Thymus (tissue), 11 donors: ENCODE results near the gene ALDH2. TPM values are rescaled to one million over a fixed set of nuclear protein-coding genes. Genes with fewer than 3 reads are reported as not detected.

Experiments
- DNase-seq, 9 donors: peaks; one replicate each; pipeline ENCODE4 v3.0.0-alpha.2; 2013; ENCODE audit warnings: low spot score in 9 of 9, low read depth in 6 of 9, missing footprints in 1 of 9
- H3K27ac ChIP-seq, 2 donors: one replicate each; pipeline ENCODE4 v1.5.1; 2013; ENCODE audit warnings: control low read depth in 1 of 2, low read depth in 1 of 2, low read length in 1 of 2, mild to moderate bottlenecking in 1 of 2, moderate library complexity in 1 of 2
- H3K27me3 ChIP-seq, 2 donors: one replicate each; pipeline ENCODE4 v1.5.1; 2013; ENCODE audit warnings: low read length in 1 of 2; ENCODE audit not compliant: control insufficient read depth in 2 of 2, insufficient read depth in 1 of 2
- H3K36me3 ChIP-seq, 2 donors: one replicate each; pipeline ENCODE4 v1.5.1; 2013; ENCODE audit warnings: low read length in 1 of 2, mild to moderate bottlenecking in 1 of 2, moderate library complexity in 1 of 2; ENCODE audit not compliant: control insufficient read depth in 2 of 2, insufficient read depth in 2 of 2
- H3K4me1 ChIP-seq, 2 donors: one replicate each; pipeline ENCODE4 v1.5.1; 2013; ENCODE audit warnings: low read length in 2 of 2; ENCODE audit not compliant: control insufficient read depth in 2 of 2, insufficient read depth in 2 of 2
- H3K4me3 ChIP-seq, 2 donors: one replicate each; pipeline ENCODE4 v1.5.1; 2013; ENCODE audit warnings: low read length in 2 of 2, control low read depth in 1 of 2, mild to moderate bottlenecking in 1 of 2
- H3K9me3 ChIP-seq, 2 donors: one replicate each; pipeline ENCODE4 v1.5.1; 2013; ENCODE audit warnings: low read length in 1 of 2, mild to moderate bottlenecking in 1 of 2; ENCODE audit not compliant: control insufficient read depth in 2 of 2, insufficient read depth in 1 of 2
- WGBS: extraction: QIAGEN DNeasy Blood & Tissue Kit; methylation state at CpG from one replicate; pipeline ENCODE4 v1.1.7; 2013; 5-methylcytosine and 5-hydroxymethylcytosine counted together
- polyA plus RNA-seq: library from polyadenylated mRNA; stranded (reverse); fragments of 200-250 nt; gene quantifications from one replicate; pipeline ENCODE4 v1.2.3, GENCODE V29; 2013
- total RNA-seq: library from RNA; stranded (reverse); fragments of 120-200 nt; gene quantifications from one replicate; pipeline ENCODE4 v1.2.4, GENCODE V29; 2013
- donor health status: healthy.

ALDH2 gene
- total and polyA plus RNA-seq, 2 donors, result 33.3 to 43.9 TPM

DNA sequence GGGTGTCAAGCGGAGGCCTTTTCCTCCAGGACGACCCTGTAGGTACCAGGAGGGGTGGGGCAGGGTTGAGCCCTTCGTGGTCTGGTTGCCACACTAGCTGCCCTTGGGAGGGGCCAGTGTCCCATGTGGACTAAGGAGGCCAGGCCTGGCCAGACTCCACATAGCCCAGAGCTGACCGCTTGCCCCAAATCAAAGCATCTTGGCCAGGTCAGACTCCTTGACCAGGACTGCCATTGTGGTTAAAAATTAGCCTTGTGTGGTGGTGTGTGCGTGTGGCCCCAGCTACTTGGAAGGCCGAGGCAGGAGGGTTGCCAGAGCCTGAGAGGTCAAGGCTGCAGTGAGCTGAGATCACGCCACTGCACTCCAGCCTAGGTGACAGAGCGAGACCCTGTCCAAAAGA lies 24.8 kb downstream of the ALDH2 start:
- WGBS, result 97% methylated on average over 8 of the region's 8 CpGs
- H3K36me3 ChIP-seq, result peaks cover 0 to 3% of the 10 kb centered on the region in 2 donors
- no peak overlapping the region for H3K27ac ChIP-seq
- H3K4me3 ChIP-seq, result no peak overlapping the region
- no peaks in the 10 kb centered on the region for H3K27me3 ChIP-seq
- no peaks in the 10 kb centered on the region for H3K9me3 ChIP-seq
- DNase-seq, result no peak
- no peaks in the 10 kb centered on the region for H3K4me1 ChIP-seq

DNA sequence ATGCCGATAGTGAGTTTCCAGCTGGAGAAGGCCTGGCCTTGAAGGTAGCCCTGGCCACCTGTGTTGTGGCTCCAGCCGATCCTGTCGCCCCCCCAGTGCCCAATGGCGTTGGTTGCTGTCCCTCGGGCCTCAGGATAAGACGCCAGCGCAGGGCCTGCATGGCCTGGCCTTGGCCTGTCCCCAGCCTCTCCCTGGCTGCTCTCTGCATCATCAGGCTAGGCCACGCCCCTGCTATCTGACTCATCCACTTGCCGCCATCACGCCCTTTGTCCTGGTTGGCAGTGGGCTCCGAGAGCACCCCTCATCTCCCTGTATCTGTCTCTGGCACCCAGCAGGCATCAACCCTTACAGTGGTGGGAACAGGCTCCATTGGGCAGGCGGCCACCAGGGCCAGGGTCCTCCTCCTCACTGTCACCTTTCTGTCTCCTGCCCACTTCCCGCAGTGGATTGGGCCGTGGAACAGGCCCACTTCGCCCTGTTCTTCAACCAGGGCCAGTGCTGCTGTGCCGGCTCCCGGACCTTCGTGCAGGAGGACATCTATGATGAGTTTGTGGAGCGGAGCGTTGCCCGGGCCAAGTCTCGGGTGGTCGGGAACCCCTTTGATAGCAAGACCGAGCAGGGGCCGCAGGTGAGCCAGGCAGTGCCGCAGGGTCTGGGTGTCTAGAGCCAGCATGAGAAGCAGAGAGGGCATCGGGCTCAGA lies 25.6 kb downstream of the ALDH2 start:
- H3K4me1 ChIP-seq, result no peaks in the 10 kb centered on the region
- H3K27ac ChIP-seq, result no peak overlapping the region
- WGBS, result 95% methylated on average over 27 of the region's 27 CpGs
- no peaks in the 10 kb centered on the region for H3K9me3 ChIP-seq
- DNase-seq, result no peak
- H3K4me3 ChIP-seq, result no peak overlapping the region
- H3K36me3 ChIP-seq, result peaks cover 0 to 3% of the 10 kb centered on the region in 2 donors
- no peaks in the 10 kb centered on the region for H3K27me3 ChIP-seq

- WGBS, result 96% methylated on average over 3 of the region's 3 CpGs
These were observed 26.1 kb downstream of the ALDH2 start for GRCh38 chr12:111792856-111793235.

GRCh38 chr12:111798182-111798581 lies 31.4 kb downstream of the ALDH2 start:
- Histone ChIP-seq H3K27me3 (no peaks in the 10 kb centered on the region), H3K9me3 (no peaks in the 10 kb centered on the region), H3K4me3 (no peak overlapping the region), H3K4me1 (no peaks in the 10 kb centered on the region), H3K36me3 (peaks cover 3 to 8% of the 10 kb centered on the region in 2 donors), H3K27ac (no peak overlapping the region)
- no peak for DNase-seq
- WGBS, result 98% methylated on average over 4 of the region's 4 CpGs

More at GRCh38 chr12:111792856-111793235, 26.1 kb downstream of the ALDH2 start:
- no peaks in the 10 kb centered on the region for H3K4me1 ChIP-seq
- H3K4me3 ChIP-seq, result no peak overlapping the region
- no peak for DNase-seq
- no peaks in the 10 kb centered on the region for H3K9me3 ChIP-seq
- H3K27me3 ChIP-seq, result no peaks in the 10 kb centered on the region
- peaks cover 0 to 5% of the 10 kb centered on the region in 2 donors for H3K36me3 ChIP-seq
- no peak overlapping the region for H3K27ac ChIP-seq

DNA sequence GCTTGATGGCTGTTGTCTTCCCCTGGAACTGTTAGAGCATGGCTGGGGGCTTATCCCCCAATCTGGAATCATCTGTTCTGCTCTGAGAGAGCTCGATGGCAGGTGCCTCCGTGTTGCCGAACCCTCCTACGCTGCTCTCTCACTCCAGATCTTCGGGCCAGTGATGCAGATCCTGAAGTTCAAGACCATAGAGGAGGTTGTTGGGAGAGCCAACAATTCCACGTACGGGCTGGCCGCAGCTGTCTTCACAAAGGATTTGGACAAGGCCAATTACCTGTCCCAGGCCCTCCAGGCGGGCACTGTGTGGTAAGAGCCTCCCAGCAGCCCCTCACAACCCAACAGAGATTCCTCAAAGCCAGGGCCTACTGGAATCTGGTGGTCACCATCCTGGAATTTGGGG lies 33.0 kb downstream of the ALDH2 start:
- Histone ChIP-seq H3K9me3 (no peaks in the 10 kb centered on the region), H3K4me1 (no peaks in the 10 kb centered on the region), H3K27me3 (no peaks in the 10 kb centered on the region), H3K27ac (no peak overlapping the region), H3K4me3 (no peak overlapping the region), H3K36me3 (peaks cover 3 to 8% of the 10 kb centered on the region in 2 donors)
- DNase-seq, result no peak
- WGBS, result 98% methylated on average over 9 of the region's 9 CpGs

DNA sequence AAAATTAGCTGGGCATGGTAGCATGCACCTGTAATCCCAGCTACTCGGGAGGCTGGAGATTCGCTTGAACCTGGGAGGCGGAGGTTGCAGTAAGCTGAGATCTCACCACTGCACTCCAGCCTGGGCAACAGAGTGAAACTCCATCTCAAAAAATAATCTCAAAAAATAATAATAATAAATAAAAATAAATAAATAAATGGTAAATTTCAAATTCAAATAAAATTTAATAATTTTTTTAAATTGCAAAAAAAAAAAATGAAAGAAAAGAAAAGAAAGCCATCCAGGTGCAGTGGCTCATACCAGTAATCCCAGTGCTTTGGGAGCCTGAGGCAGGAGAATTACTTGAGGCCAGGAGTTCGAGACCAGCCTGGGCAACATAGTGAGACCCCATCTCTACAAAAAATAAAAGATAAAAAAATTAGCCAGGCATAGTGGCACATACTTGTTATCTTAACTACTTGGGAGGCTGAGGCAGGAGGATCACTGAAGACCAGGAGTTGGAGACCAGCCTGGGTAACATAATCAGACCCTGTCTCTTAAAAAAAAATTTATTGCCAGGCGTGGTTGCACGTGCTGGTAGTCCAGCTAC lies 36.4 kb downstream of the ALDH2 start:
- 96% methylated on average over 6 of the region's 6 CpGs for WGBS
- DNase-seq, result no peak
- Histone ChIP-seq H3K4me1 (no peaks in the 10 kb centered on the region), H3K27me3 (no peaks in the 10 kb centered on the region), H3K27ac (no peak overlapping the region), H3K9me3 (no peaks in the 10 kb centered on the region), H3K36me3 (peaks cover 3 to 4% of the 10 kb centered on the region in 2 donors), H3K4me3 (no peak overlapping the region)

DNA sequence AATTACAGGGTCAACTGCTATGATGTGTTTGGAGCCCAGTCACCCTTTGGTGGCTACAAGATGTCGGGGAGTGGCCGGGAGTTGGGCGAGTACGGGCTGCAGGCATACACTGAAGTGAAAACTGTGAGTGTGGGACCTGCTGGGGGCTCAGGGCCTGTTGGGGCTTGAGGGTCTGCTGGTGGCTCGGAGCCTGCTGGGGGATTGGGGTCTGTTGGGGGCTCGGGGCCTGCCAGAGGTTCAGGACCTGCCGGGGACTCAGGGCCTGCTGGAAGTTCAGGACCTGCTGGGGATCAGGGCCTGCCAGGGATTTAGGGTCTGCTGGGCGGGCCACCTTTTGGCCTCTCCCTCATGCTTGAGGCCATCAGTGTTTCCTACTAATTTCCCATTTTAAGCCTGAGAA lies 37.1 kb downstream of the ALDH2 start:
- no peak overlapping the region for H3K4me3 ChIP-seq
- WGBS, result 98% methylated on average over 8 of the region's 8 CpGs
- no peak for DNase-seq
- peaks cover 3 to 4% of the 10 kb centered on the region in 2 donors for H3K36me3 ChIP-seq
- no peaks in the 10 kb centered on the region for H3K27me3 ChIP-seq
- no peak overlapping the region for H3K27ac ChIP-seq
- no peaks in the 10 kb centered on the region for H3K9me3 ChIP-seq
- no peaks in the 10 kb centered on the region for H3K4me1 ChIP-seq

GRCh38 chr12:111806304-111806703 lies 39.6 kb downstream of the ALDH2 start:
- 96% methylated on average over 4 of the region's 4 CpGs for WGBS
- no peaks in the 10 kb centered on the region for H3K9me3 ChIP-seq
- no peak for DNase-seq
- H3K27me3 ChIP-seq, result no peaks in the 10 kb centered on the region
- no peaks in the 10 kb centered on the region for H3K36me3 ChIP-seq
- no peaks in the 10 kb centered on the region for H3K4me1 ChIP-seq
- H3K4me3 ChIP-seq, result no peak overlapping the region
- no peak overlapping the region for H3K27ac ChIP-seq

GRCh38 chr12:111807232-111807631 lies 40.5 kb downstream of the ALDH2 start:
- WGBS, result 97% methylated on average over 7 of the region's 7 CpGs
- DNase-seq, result no peak
- Histone ChIP-seq H3K27me3 (no peaks in the 10 kb centered on the region), H3K9me3 (no peaks in the 10 kb centered on the region), H3K4me3 (no peak overlapping the region), H3K27ac (no peak overlapping the region), H3K36me3 (no peaks in the 10 kb centered on the region), H3K4me1 (no peaks in the 10 kb centered on the region)
